Calu3 (cell line): ENCODE measurements around the gene EPS15. TPM values are rescaled to one million over a fixed set of nuclear protein-coding genes. Genes with fewer than 3 reads are reported as not detected.

Experiments
- BruUV-seq: library from RNA; stranded (reverse); fragments of 400-500 nt; replicated peaks from 2 replicates; lab custom pipeline; 2021; lab: Mats Ljungman, UMichigan
- CTCF ChIA-PET: fragments of 300-600 bp; sonication (Branson Sonifier 250); formaldehyde crosslinking; loops from one replicate; lab custom pipeline; 2022; ENCODE audit warnings: antibody characterized with exemption; lab: Charles Lee
- DNase-seq: peaks from one replicate; pipeline ENCODE4 v3.0.0; 2022
- H3K27ac Mint-ChIP-seq: one replicate; pipeline ENCODE4 v1.8.0; 2022; ENCODE audit warnings: mixed read lengths; ENCODE audit not compliant: unreplicated experiment
- H3K27me3 Mint-ChIP-seq: one replicate; pipeline ENCODE4 v1.8.0; 2022; ENCODE audit warnings: mixed read lengths; ENCODE audit not compliant: unreplicated experiment
- H3K36me3 Mint-ChIP-seq: one replicate; pipeline ENCODE4 v1.8.0; 2022; ENCODE audit warnings: mild to moderate bottlenecking, moderate library complexity, mixed read lengths; ENCODE audit not compliant: insufficient read depth, unreplicated experiment
- H3K4me1 Mint-ChIP-seq: one replicate; pipeline ENCODE4 v1.8.0; 2022; ENCODE audit warnings: mild to moderate bottlenecking, low read depth, mixed read lengths; ENCODE audit not compliant: unreplicated experiment
- H3K4me3 Mint-ChIP-seq: one replicate; pipeline ENCODE4 v1.8.0; 2022; ENCODE audit warnings: mild to moderate bottlenecking, low read depth, moderate library complexity, mixed read lengths; ENCODE audit not compliant: unreplicated experiment
- H3K9me3 Mint-ChIP-seq: one replicate; pipeline ENCODE4 v1.8.0; 2022; ENCODE audit warnings: low read depth, mixed read lengths; ENCODE audit not compliant: unreplicated experiment
- CTCF ChIP-seq: fragments of 200-600 bp; IDR thresholded peaks from one replicate; pipeline ENCODE4 v1.8.0; 2022; ENCODE audit warnings: antibody characterized with exemption; ENCODE audit not compliant: unreplicated experiment
- intact Hi-C: fragments of 100-400 bp; cut with micrococcal nuclease; formaldehyde crosslinking; loops from one replicate; pipeline ENCODE4 v1.10.0; 2022; ENCODE audit not compliant: unreplicated experiment
- total RNA-seq: library from RNA; stranded (reverse); gene quantifications from 2 replicates; pipeline ENCODE4 v1.2.3, GENCODE V29; 2022

The EPS15 gene
- total RNA-seq, 1 experiment from 2014 or later: 51.2 TPM

- peaks cover 45% of the 10 kb centered on the region for H3K4me1 Mint-ChIP-seq
- H3K36me3 Mint-ChIP-seq: peaks cover 21% of the 10 kb centered on the region
- no peak for TF ChIP-seq CTCF
- H3K9me3 Mint-ChIP-seq: no peaks in the 10 kb centered on the region
- H3K27ac Mint-ChIP-seq: peak overlapping the region; percentile 95
- intact Hi-C loops: no loop called here
- H3K4me3 Mint-ChIP-seq: peak overlapping the region; percentile 31
- no peaks in the 10 kb centered on the region for H3K27me3 Mint-ChIP-seq
- no TSS peak for BruUV-seq
- CTCF ChIA-PET: no interaction called here
- DNase-seq: no peak
Observed at GRCh38 chr1:51314974-51315373, 204.1 kb downstream of the EPS15 start.

- H3K27me3 Mint-ChIP-seq: no peaks in the 10 kb centered on the region
- intact Hi-C loops: no loop called here
- peaks cover 45% of the 10 kb centered on the region for H3K4me1 Mint-ChIP-seq
- no peaks in the 10 kb centered on the region for H3K9me3 Mint-ChIP-seq
- peak overlapping the region; percentile 95 for H3K27ac Mint-ChIP-seq
- peak overlapping the region; percentile 31 for H3K4me3 Mint-ChIP-seq
- no TSS peak for BruUV-seq
- peaks cover 21% of the 10 kb centered on the region for H3K36me3 Mint-ChIP-seq
- TF ChIP-seq CTCF: no peak
- peak; percentile 40 for DNase-seq
- CTCF ChIA-PET: interaction anchor here (0.6 to 1.1 kb wide), 3 partner anchors 11 to 169 kb away, joined by 3 to 6 read pairs (median 3); no protein-coding TSS in a partner anchor
Observed at GRCh38 chr1:51313961-51314777, 204.9 kb downstream of the EPS15 start.

GRCh38 chr1:51313268-51313852, 205.7 kb downstream of the EPS15 start:
- Mint-ChIP-seq H3K4me3 (peak overlapping the region; percentile 31), H3K4me1 (peaks cover 45% of the 10 kb centered on the region), H3K27ac (peak overlapping the region; percentile 95), H3K9me3 (no peaks in the 10 kb centered on the region), H3K36me3 (peaks cover 21% of the 10 kb centered on the region), H3K27me3 (no peaks in the 10 kb centered on the region)
- TF ChIP-seq CTCF: no peak
- BruUV-seq: no TSS peak
- intact Hi-C loops: no loop called here
- peak; percentile 48 for DNase-seq
- CTCF ChIA-PET: interaction anchor here (0.6 to 1.1 kb wide), 4 partner anchors 10 to 170 kb away, joined by 3 to 6 read pairs (median 3); no protein-coding TSS in a partner anchor

GRCh38 chr1:51312718-51313117, 206.3 kb downstream of the EPS15 start:
- intact Hi-C loops: no loop called here
- Mint-ChIP-seq H3K36me3 (peaks cover 21% of the 10 kb centered on the region), H3K27me3 (no peaks in the 10 kb centered on the region), H3K4me3 (no peak overlapping the region), H3K4me1 (peaks cover 45% of the 10 kb centered on the region), H3K9me3 (no peaks in the 10 kb centered on the region), H3K27ac (no peak overlapping the region)
- DNase-seq: no peak
- BruUV-seq: no TSS peak
- TF ChIP-seq CTCF: no peak
- CTCF ChIA-PET: interaction anchor here (0.5 to 0.8 kb wide), 2 partner anchors 22 to 240 kb away, joined by 3 read pairs; no protein-coding TSS in a partner anchor
